ENCODE data around the gene GM2A. TPM values are rescaled to one million over a fixed set of nuclear protein-coding genes. Genes with fewer than 3 reads are reported as not detected.

Gene GM2A
- polyA plus RNA-seq, 4 donors, result 4.0 to 22.5 (median 12.1) TPM

GRCh38 chr5:151288180-151288579, 35.2 kb downstream of the GM2A start:
- 44 to 55% (median 53%) methylated on average over 2 of the region's 2 CpGs for WGBS, 3 donors
- FAIRE-seq (no peak), DNase-seq (peak; percentile 31 to 52)
- Histone ChIP-seq H3K4me3 (ENCODE audit: low read depth in 1 of 3, low read length in 3 of 3) (no peak overlapping the region), H3K9me3 (ENCODE audit: control insufficient read depth in 2 of 2, insufficient read depth in 1 of 2, low read depth in 1 of 2, low read length in 1 of 2) (no peaks in the 10 kb centered on the region), H3K36me3 (ENCODE audit: control insufficient read depth in 3 of 3, insufficient read depth in 2 of 3, low read depth in 1 of 3, low read length in 3 of 3) (no peaks in the 10 kb centered on the region), H3K4me1 (ENCODE audit: control insufficient read depth in 3 of 3, insufficient read depth in 2 of 3, low read depth in 1 of 3, low read length in 2 of 3) (no peaks in the 10 kb centered on the region), H3K27me3 (ENCODE audit: control insufficient read depth in 3 of 3, insufficient read depth in 3 of 3, low read length in 3 of 3) (peaks cover 0 to 2% (median 0%) of the 10 kb centered on the region in 3 donors), H3K27ac (ENCODE audit: low read depth in 1 of 3, low read length in 2 of 3) (no peak overlapping the region)

- no peak overlapping the region for H3K27ac ChIP-seq (ENCODE audit: low read depth in 1 of 3, low read length in 2 of 3)
- no peaks in the 10 kb centered on the region for H3K4me1 ChIP-seq (ENCODE audit: control insufficient read depth in 3 of 3, insufficient read depth in 2 of 3, low read depth in 1 of 3, low read length in 2 of 3)
- H3K9me3 ChIP-seq (ENCODE audit: control insufficient read depth in 2 of 2, insufficient read depth in 1 of 2, low read depth in 1 of 2, low read length in 1 of 2), result no peaks in the 10 kb centered on the region
- WGBS, 3 donors, result 48 to 56% (median 51%) methylated on average over 4 of the region's 4 CpGs
- H3K27me3 ChIP-seq (ENCODE audit: control insufficient read depth in 3 of 3, insufficient read depth in 3 of 3, low read length in 3 of 3), result peaks cover 0 to 2% (median 0%) of the 10 kb centered on the region in 3 donors
- FAIRE-seq (no peak), DNase-seq (no peak)
- no peak overlapping the region for H3K4me3 ChIP-seq (ENCODE audit: low read depth in 1 of 3, low read length in 3 of 3)
- no peaks in the 10 kb centered on the region for H3K36me3 ChIP-seq (ENCODE audit: control insufficient read depth in 3 of 3, insufficient read depth in 2 of 3, low read depth in 1 of 3, low read length in 3 of 3)
These were observed 40.6 kb downstream of the GM2A start for GRCh38 chr5:151293624-151294023.

GRCh38 chr5:151295138-151295537, 42.2 kb downstream of the GM2A start:
- 61 to 84% (median 65%) methylated on average over 5 of the region's 5 CpGs for WGBS, 3 donors
- FAIRE-seq (no peak), DNase-seq (no peak)
- H3K27ac ChIP-seq (ENCODE audit: low read depth in 1 of 3, low read length in 2 of 3), result no peak overlapping the region
- peaks cover 0 to 4% (median 2%) of the 10 kb centered on the region in 3 donors for H3K27me3 ChIP-seq (ENCODE audit: control insufficient read depth in 3 of 3, insufficient read depth in 3 of 3, low read length in 3 of 3)
- no peaks in the 10 kb centered on the region for H3K9me3 ChIP-seq (ENCODE audit: control insufficient read depth in 2 of 2, insufficient read depth in 1 of 2, low read depth in 1 of 2, low read length in 1 of 2)
- no peak overlapping the region for H3K4me3 ChIP-seq (ENCODE audit: low read depth in 1 of 3, low read length in 3 of 3)
- no peaks in the 10 kb centered on the region for H3K4me1 ChIP-seq (ENCODE audit: control insufficient read depth in 3 of 3, insufficient read depth in 2 of 3, low read depth in 1 of 3, low read length in 2 of 3)
- no peaks in the 10 kb centered on the region for H3K36me3 ChIP-seq (ENCODE audit: control insufficient read depth in 3 of 3, insufficient read depth in 2 of 3, low read depth in 1 of 3, low read length in 3 of 3)

GRCh38 chr5:151295791-151296477, 42.9 kb downstream of the GM2A start:
- H3K27ac ChIP-seq (ENCODE audit: low read depth in 1 of 3, low read length in 2 of 3), result no peak overlapping the region
- H3K9me3 ChIP-seq (ENCODE audit: control insufficient read depth in 2 of 2, insufficient read depth in 1 of 2, low read depth in 1 of 2, low read length in 1 of 2), result no peaks in the 10 kb centered on the region
- 55 to 66% (median 64%) methylated on average over 6 to 7 of the region's 7 CpGs for WGBS, 3 donors
- no peak for DNase-seq
- peaks cover 0 to 4% (median 2%) of the 10 kb centered on the region in 3 donors for H3K27me3 ChIP-seq (ENCODE audit: control insufficient read depth in 3 of 3, insufficient read depth in 3 of 3, low read length in 3 of 3)
- no peak for FAIRE-seq
- no peak overlapping the region for H3K4me3 ChIP-seq (ENCODE audit: low read depth in 1 of 3, low read length in 3 of 3)
- H3K4me1 ChIP-seq (ENCODE audit: control insufficient read depth in 3 of 3, insufficient read depth in 2 of 3, low read depth in 1 of 3, low read length in 2 of 3), result no peaks in the 10 kb centered on the region
- no peaks in the 10 kb centered on the region for H3K36me3 ChIP-seq (ENCODE audit: control insufficient read depth in 3 of 3, insufficient read depth in 2 of 3, low read depth in 1 of 3, low read length in 3 of 3)

GRCh38 chr5:151296478-151296830, 43.5 kb downstream of the GM2A start:
- no peaks in the 10 kb centered on the region for H3K36me3 ChIP-seq (ENCODE audit: control insufficient read depth in 3 of 3, insufficient read depth in 2 of 3, low read depth in 1 of 3, low read length in 3 of 3)
- peaks cover 0 to 7% (median 2%) of the 10 kb centered on the region in 3 donors for H3K27me3 ChIP-seq (ENCODE audit: control insufficient read depth in 3 of 3, insufficient read depth in 3 of 3, low read length in 3 of 3)
- DNase-seq (no peak), FAIRE-seq (no peak)
- WGBS, 3 donors, result 21 to 63% (median 41%) methylated on average over 1 of the region's 1 CpG
- H3K27ac ChIP-seq (ENCODE audit: low read depth in 1 of 3, low read length in 2 of 3), result no peak overlapping the region
- H3K9me3 ChIP-seq (ENCODE audit: control insufficient read depth in 2 of 2, insufficient read depth in 1 of 2, low read depth in 1 of 2, low read length in 1 of 2), result no peaks in the 10 kb centered on the region
- H3K4me1 ChIP-seq (ENCODE audit: control insufficient read depth in 3 of 3, insufficient read depth in 2 of 3, low read depth in 1 of 3, low read length in 2 of 3), result no peaks in the 10 kb centered on the region
- no peak overlapping the region for H3K4me3 ChIP-seq (ENCODE audit: low read depth in 1 of 3, low read length in 3 of 3)

- H3K27me3 ChIP-seq (ENCODE audit: control insufficient read depth in 3 of 3, insufficient read depth in 3 of 3, low read length in 3 of 3), result peaks cover 0 to 7% (median 2%) of the 10 kb centered on the region in 3 donors
- WGBS, 3 donors, result 54 to 68% (median 60%) methylated on average over 2 of the region's 2 CpGs
- DNase-seq (no peak), FAIRE-seq (no peak)
- H3K4me3 ChIP-seq (ENCODE audit: low read depth in 1 of 3, low read length in 3 of 3), result no peak overlapping the region
- no peaks in the 10 kb centered on the region for H3K36me3 ChIP-seq (ENCODE audit: control insufficient read depth in 3 of 3, insufficient read depth in 2 of 3, low read depth in 1 of 3, low read length in 3 of 3)
- no peak overlapping the region for H3K27ac ChIP-seq (ENCODE audit: low read depth in 1 of 3, low read length in 2 of 3)
- H3K9me3 ChIP-seq (ENCODE audit: control insufficient read depth in 2 of 2, insufficient read depth in 1 of 2, low read depth in 1 of 2, low read length in 1 of 2), result no peaks in the 10 kb centered on the region
- no peaks in the 10 kb centered on the region for H3K4me1 ChIP-seq (ENCODE audit: control insufficient read depth in 3 of 3, insufficient read depth in 2 of 3, low read depth in 1 of 3, low read length in 2 of 3)
These were observed 44.0 kb downstream of the GM2A start for GRCh38 chr5:151296974-151297373.

GRCh38 chr5:151298063-151298855, 45.3 kb downstream of the GM2A start:
- peak; percentile 47 to 60 for DNase-seq
- Histone ChIP-seq H3K4me1 (ENCODE audit: control insufficient read depth in 3 of 3, insufficient read depth in 2 of 3, low read depth in 1 of 3, low read length in 2 of 3) (no peaks in the 10 kb centered on the region), H3K27ac (ENCODE audit: low read depth in 1 of 3, low read length in 2 of 3) (no peak overlapping the region), H3K9me3 (ENCODE audit: control insufficient read depth in 2 of 2, insufficient read depth in 1 of 2, low read depth in 1 of 2, low read length in 1 of 2) (no peaks in the 10 kb centered on the region), H3K4me3 (ENCODE audit: low read depth in 1 of 3, low read length in 3 of 3) (no peak overlapping the region), H3K27me3 (ENCODE audit: control insufficient read depth in 3 of 3, insufficient read depth in 3 of 3, low read length in 3 of 3) (peaks cover 0 to 11% (median 2%) of the 10 kb centered on the region in 3 donors), H3K36me3 (ENCODE audit: control insufficient read depth in 3 of 3, insufficient read depth in 2 of 3, low read depth in 1 of 3, low read length in 3 of 3) (no peaks in the 10 kb centered on the region)
- FAIRE-seq, result no peak
- WGBS, 3 donors, result 29 to 78% (median 57%) methylated on average over 6 of the region's 6 CpGs

- Histone ChIP-seq H3K27ac (ENCODE audit: low read depth in 1 of 3, low read length in 2 of 3) (no peak within 1 kb of the TSS), H3K9me3 (ENCODE audit: control insufficient read depth in 2 of 2, insufficient read depth in 1 of 2, low read depth in 1 of 2, low read length in 1 of 2) (no peaks in the 10 kb centered on the region), H3K4me1 (ENCODE audit: control insufficient read depth in 3 of 3, insufficient read depth in 2 of 3, low read depth in 1 of 3, low read length in 2 of 3) (no peaks in the 10 kb centered on the region), H3K36me3 (ENCODE audit: control insufficient read depth in 3 of 3, insufficient read depth in 2 of 3, low read depth in 1 of 3, low read length in 3 of 3) (no peaks in the 10 kb centered on the region), H3K27me3 (ENCODE audit: control insufficient read depth in 3 of 3, insufficient read depth in 3 of 3, low read length in 3 of 3) (peaks cover 0 to 17% (median 0%) of the 10 kb centered on the region in 3 donors), H3K4me3 (ENCODE audit: low read depth in 1 of 3, low read length in 3 of 3) (no peak within 1 kb of the TSS)
- WGBS, 3 donors, result 69 to 73% (median 73%) methylated on average over 2 of the region's 2 CpGs
- DNase-seq, result no peak
- no peak for FAIRE-seq
These were observed 50.7 kb downstream of the GM2A start, which contains the start of gene SLC36A3 for GRCh38 chr5:151303666-151304065. Gene SLC36A3 (minus strand): TSS chr5:151303766. CDS start chr5:151303354, 412 bp downstream.

Data from small intestine (tissue), 7 donors.